HEK293 (cell line): ENCODE measurements around the gene ALG1.

Experiments used
- CTCF ChIA-PET: fragments of 350-600 bp; formaldehyde crosslinking; extraction: SDS; loops from one replicate; lab custom pipeline; 2021; ENCODE audit warnings: antibody characterized with exemption; lab: Yijun Ruan, JAX
- POLR2A ChIA-PET: fragments of 300-600 bp; formaldehyde crosslinking; extraction: SDS; loops from one replicate; lab custom pipeline; 2020; ENCODE audit warnings: antibody characterized with exemption, inconsistent platforms; lab: Yijun Ruan, JAX
- H3K27ac ChIP-seq: fragments of 200-500 bp; sonication (Bioruptor generic); 2 replicates; pipeline ENCODE4 v1.5.1; 2014; ENCODE audit warnings: low read depth, low read length, control low read depth, inconsistent platforms; ENCODE audit errors: extremely low read depth
- H3K36me3 ChIP-seq, 2 experiments: fragments of 200-500 bp in 1 of 2; sonication (Bioruptor generic) in 1 of 2; 1 replicate in 1 of 2; 2 replicates in 1 of 2; pipeline ENCODE4 v1.5.1; 2014 to 2017; ENCODE audit warnings: inconsistent platforms in 2 of 2, low read length in 2 of 2; ENCODE audit not compliant: control insufficient read depth in 2 of 2, insufficient read depth in 1 of 2
- H3K4me1 ChIP-seq: fragments of 200-500 bp; sonication (Bioruptor generic); 2 replicates; pipeline ENCODE4 v1.5.1; 2014; ENCODE audit warnings: mild to moderate bottlenecking, low read length, inconsistent platforms; ENCODE audit not compliant: control insufficient read depth, insufficient read depth
- H3K4me3 ChIP-seq: 2 replicates; pipeline ENCODE4 v1.5.1; 2011; ENCODE audit warnings: low read depth, mild to moderate bottlenecking, control low read depth, low read length, moderate library complexity
- H3K9me3 ChIP-seq: fragments of 200-500 bp; sonication (Bioruptor generic); 2 replicates; pipeline ENCODE4 v1.5.1; 2014; ENCODE audit warnings: low read depth, low read length, inconsistent platforms; ENCODE audit not compliant: control insufficient read depth, insufficient read depth
- FEZF1 ChIP-seq: fragments of 450-650 bp; formaldehyde crosslinking; IDR thresholded peaks from 2 replicates; pipeline ENCODE4 v1.5.1; 2016; ENCODE audit warnings: missing biosample characterization, missing genetic modification characterization
- HOXD13 ChIP-seq: sonication (generic); formaldehyde crosslinking; IDR thresholded peaks from 2 replicates; pipeline ENCODE4 v1.8.0; 2022; ENCODE audit warnings: missing genetic modification reagents, borderline replicate concordance
- KLF1 ChIP-seq: fragments of 450-650 bp; formaldehyde crosslinking; IDR thresholded peaks from 2 replicates; pipeline ENCODE4 v1.5.1; 2016; ENCODE audit warnings: missing biosample characterization, missing genetic modification characterization
- KLF16 ChIP-seq: fragments of 450-650 bp; formaldehyde crosslinking; IDR thresholded peaks from 2 replicates; pipeline ENCODE4 v1.5.1; 2017; ENCODE audit warnings: missing biosample characterization, missing genetic modification characterization
- WT1 ChIP-seq: fragments of 450-650 bp; formaldehyde crosslinking; IDR thresholded peaks from 2 replicates; pipeline ENCODE4 v1.5.1; 2016; ENCODE audit warnings: missing biosample characterization, missing genetic modification characterization
- ZFHX2 ChIP-seq: fragments of 450-650 bp; formaldehyde crosslinking; conservative IDR thresholded peaks from 2 replicates; pipeline ENCODE4 v1.5.1; 2016; ENCODE audit warnings: missing biosample characterization, missing genetic modification characterization
- ZFP37 ChIP-seq: fragments of 450-650 bp; formaldehyde crosslinking; IDR thresholded peaks from 2 replicates; pipeline ENCODE4 v1.5.1; 2016; ENCODE audit warnings: missing biosample characterization, missing genetic modification characterization
- ZNF138 ChIP-seq: fragments of 450-650 bp; formaldehyde crosslinking; IDR thresholded peaks from 2 replicates; pipeline ENCODE4 v1.5.1; 2016; ENCODE audit warnings: missing biosample characterization, missing genetic modification characterization, borderline replicate concordance
- ZNF175 ChIP-seq: fragments of 450-650 bp; formaldehyde crosslinking; IDR thresholded peaks from 2 replicates; pipeline ENCODE4 v1.5.1; 2016; ENCODE audit warnings: missing biosample characterization, missing genetic modification characterization
- ZNF239 ChIP-seq: fragments of 450-650 bp; formaldehyde crosslinking; IDR thresholded peaks from 2 replicates; pipeline ENCODE4 v1.5.1; 2016; ENCODE audit warnings: missing biosample characterization, missing genetic modification characterization
- ZNF248 ChIP-seq: fragments of 450-650 bp; formaldehyde crosslinking; IDR thresholded peaks from 2 replicates; pipeline ENCODE4 v1.5.1; 2017; ENCODE audit warnings: missing biosample characterization, missing genetic modification characterization
- ZNF350 ChIP-seq: fragments of 450-650 bp; formaldehyde crosslinking; IDR thresholded peaks from 2 replicates; pipeline ENCODE4 v1.5.0; 2017; ENCODE audit warnings: missing biosample characterization, mild to moderate bottlenecking, missing genetic modification characterization
- ZNF433 ChIP-seq: fragments of 450-650 bp; formaldehyde crosslinking; IDR thresholded peaks from 2 replicates; pipeline ENCODE4 v1.5.1; 2016; ENCODE audit warnings: missing biosample characterization, missing genetic modification characterization, low read depth
- ZNF600 ChIP-seq: fragments of 450-650 bp; formaldehyde crosslinking; IDR thresholded peaks from 2 replicates; pipeline ENCODE4 v1.5.1; 2016; ENCODE audit warnings: missing biosample characterization, missing genetic modification characterization
- ZNF624 ChIP-seq: fragments of 450-650 bp; formaldehyde crosslinking; IDR thresholded peaks from 2 replicates; pipeline ENCODE4 v1.5.1; 2017; ENCODE audit warnings: missing biosample characterization, missing genetic modification characterization
- ZNF660 ChIP-seq: fragments of 450-650 bp; IDR thresholded peaks from 2 replicates; pipeline ENCODE4 v1.5.1; 2018; ENCODE audit warnings: missing biosample characterization, mild to moderate bottlenecking, missing genetic modification characterization
- ZSCAN16 ChIP-seq: fragments of 450-650 bp; formaldehyde crosslinking; IDR thresholded peaks from 2 replicates; pipeline ENCODE4 v1.5.1; 2016; ENCODE audit warnings: missing biosample characterization, missing genetic modification characterization
- ZSCAN30 ChIP-seq: fragments of 450-650 bp; IDR thresholded peaks from 2 replicates; pipeline ENCODE4 v1.5.1; 2018; ENCODE audit warnings: missing biosample characterization, mild to moderate bottlenecking, missing genetic modification characterization, moderate library complexity
- TF ChIP-seq, protein P1 (sequence below): fragments of 450-650 bp; formaldehyde crosslinking; IDR thresholded peaks from 2 replicates; pipeline ENCODE4 v1.5.1; 2016; ENCODE audit warnings: missing biosample characterization, missing genetic modification characterization, borderline replicate concordance
- TF ChIP-seq, protein P2 (sequence below): fragments of 450-650 bp; formaldehyde crosslinking; IDR thresholded peaks from 2 replicates; pipeline ENCODE4 v1.5.1; 2016; ENCODE audit warnings: missing biosample characterization, missing genetic modification characterization
- TF ChIP-seq, protein P3 (sequence below): fragments of 450-650 bp; formaldehyde crosslinking; IDR thresholded peaks from 2 replicates; pipeline ENCODE4 v1.5.1; 2016; ENCODE audit warnings: missing biosample characterization, missing genetic modification characterization
- TF ChIP-seq, protein P4 (sequence below): fragments of 450-650 bp; formaldehyde crosslinking; IDR thresholded peaks from 2 replicates; pipeline ENCODE4 v1.5.1; 2016; ENCODE audit warnings: missing biosample characterization, missing genetic modification characterization

The ALG1 gene

DNA sequence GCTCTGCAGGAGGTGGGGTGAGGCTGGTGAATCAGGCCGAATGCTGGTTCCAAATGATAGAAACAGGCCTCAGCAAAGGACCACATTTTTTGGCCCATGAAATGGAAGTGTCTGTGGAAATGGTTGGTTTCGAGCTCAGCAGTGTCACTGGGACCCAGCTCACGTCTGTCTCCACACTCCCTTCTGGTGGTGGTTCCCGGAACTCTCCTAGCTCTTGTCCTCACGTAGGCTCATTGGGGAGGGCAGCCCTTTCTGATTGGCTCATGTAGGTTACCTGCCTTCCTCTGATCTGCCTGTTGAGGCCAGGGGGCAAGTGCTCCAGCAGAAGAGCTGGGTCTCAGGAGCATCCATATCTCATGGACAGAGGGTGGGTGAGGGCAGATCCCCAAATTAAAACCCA lies 4.0 kb downstream of the ALG1 start (continued):
- TF ChIP-seq, protein P1, sequence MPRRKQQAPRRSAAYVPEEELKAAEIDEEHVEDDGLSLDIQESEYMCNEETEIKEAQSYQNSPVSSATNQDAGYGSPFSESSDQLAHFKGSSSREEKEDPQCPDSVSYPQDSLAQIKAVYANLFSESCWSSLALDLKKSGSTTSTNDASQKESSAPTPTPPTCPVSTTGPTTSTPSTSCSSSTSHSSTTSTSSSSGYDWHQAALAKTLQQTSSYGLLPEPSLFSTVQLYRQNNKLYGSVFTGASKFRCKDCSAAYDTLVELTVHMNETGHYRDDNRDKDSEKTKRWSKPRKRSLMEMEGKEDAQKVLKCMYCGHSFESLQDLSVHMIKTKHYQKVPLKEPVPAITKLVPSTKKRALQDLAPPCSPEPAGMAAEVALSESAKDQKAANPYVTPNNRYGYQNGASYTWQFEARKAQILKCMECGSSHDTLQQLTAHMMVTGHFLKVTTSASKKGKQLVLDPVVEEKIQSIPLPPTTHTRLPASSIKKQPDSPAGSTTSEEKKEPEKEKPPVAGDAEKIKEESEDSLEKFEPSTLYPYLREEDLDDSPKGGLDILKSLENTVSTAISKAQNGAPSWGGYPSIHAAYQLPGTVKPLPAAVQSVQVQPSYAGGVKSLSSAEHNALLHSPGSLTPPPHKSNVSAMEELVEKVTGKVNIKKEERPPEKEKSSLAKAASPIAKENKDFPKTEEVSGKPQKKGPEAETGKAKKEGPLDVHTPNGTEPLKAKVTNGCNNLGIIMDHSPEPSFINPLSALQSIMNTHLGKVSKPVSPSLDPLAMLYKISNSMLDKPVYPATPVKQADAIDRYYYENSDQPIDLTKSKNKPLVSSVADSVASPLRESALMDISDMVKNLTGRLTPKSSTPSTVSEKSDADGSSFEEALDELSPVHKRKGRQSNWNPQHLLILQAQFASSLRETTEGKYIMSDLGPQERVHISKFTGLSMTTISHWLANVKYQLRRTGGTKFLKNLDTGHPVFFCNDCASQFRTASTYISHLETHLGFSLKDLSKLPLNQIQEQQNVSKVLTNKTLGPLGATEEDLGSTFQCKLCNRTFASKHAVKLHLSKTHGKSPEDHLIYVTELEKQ (tag by site-specific recombination), result no peak
- no peak for TF ChIP-seq ZNF433 (tag by site-specific recombination)
- TF ChIP-seq ZSCAN30 (tag by site-specific recombination), result no peak
- TF ChIP-seq KLF1 (tag by site-specific recombination), result no peak
- TF ChIP-seq FEZF1 (tag by site-specific recombination), result no peak
- TF ChIP-seq ZFP37, result no peak
- no peak for TF ChIP-seq KLF16
- TF ChIP-seq ZSCAN16 (tag by site-specific recombination), result no peak
- no peak for TF ChIP-seq ZNF350 (tag by site-specific recombination)
- no peak for TF ChIP-seq ZNF239 (tag by site-specific recombination)

DNA sequence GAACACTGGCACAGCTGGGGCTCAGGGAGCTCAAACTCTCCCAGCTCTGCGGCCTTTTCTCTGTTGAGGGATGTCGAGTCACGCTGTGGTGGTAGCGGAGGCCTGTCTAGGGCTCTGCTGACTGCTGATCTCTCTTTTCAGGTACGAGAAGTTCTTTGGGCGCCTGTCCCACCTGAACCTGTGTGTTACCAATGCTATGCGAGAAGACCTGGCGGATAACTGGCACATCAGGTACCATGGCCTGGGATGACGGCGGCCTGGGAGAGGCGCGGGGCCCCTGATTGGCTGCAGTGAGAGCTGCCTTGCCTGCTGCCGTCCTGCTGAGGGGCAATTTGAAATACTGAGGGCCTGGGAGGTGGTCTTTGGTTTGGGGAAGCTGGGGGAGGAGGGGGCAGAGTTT lies 5.7 kb downstream of the ALG1 start:
- TF ChIP-seq, protein P2, sequence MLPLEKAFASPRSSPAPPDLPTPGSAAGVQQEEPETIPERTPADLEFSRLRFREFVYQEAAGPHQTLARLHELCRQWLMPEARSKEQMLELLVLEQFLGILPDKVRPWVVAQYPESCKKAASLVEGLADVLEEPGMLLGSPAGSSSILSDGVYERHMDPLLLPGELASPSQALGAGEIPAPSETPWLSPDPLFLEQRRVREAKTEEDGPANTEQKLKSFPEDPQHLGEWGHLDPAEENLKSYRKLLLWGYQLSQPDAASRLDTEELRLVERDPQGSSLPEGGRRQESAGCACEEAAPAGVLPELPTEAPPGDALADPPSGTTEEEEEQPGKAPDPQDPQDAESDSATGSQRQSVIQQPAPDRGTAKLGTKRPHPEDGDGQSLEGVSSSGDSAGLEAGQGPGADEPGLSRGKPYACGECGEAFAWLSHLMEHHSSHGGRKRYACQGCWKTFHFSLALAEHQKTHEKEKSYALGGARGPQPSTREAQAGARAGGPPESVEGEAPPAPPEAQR, result no peak
- no peak for TF ChIP-seq ZNF624 (tag by site-specific recombination)
- TF ChIP-seq, protein P3, sequence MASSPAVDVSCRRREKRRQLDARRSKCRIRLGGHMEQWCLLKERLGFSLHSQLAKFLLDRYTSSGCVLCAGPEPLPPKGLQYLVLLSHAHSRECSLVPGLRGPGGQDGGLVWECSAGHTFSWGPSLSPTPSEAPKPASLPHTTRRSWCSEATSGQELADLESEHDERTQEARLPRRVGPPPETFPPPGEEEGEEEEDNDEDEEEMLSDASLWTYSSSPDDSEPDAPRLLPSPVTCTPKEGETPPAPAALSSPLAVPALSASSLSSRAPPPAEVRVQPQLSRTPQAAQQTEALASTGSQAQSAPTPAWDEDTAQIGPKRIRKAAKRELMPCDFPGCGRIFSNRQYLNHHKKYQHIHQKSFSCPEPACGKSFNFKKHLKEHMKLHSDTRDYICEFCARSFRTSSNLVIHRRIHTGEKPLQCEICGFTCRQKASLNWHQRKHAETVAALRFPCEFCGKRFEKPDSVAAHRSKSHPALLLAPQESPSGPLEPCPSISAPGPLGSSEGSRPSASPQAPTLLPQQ, result no peak
- no peak for TF ChIP-seq ZFP37
- TF ChIP-seq WT1 (tag by site-specific recombination), result no peak
- no peak for TF ChIP-seq ZNF248 (tag by site-specific recombination)
- no peak for TF ChIP-seq ZFHX2 (tag by site-specific recombination)
- no peak for TF ChIP-seq ZSCAN16 (tag by site-specific recombination)
- no peak for TF ChIP-seq ZNF175 (tag by site-specific recombination)
- TF ChIP-seq HOXD13 (CRISPR knock-in tag), result no peak
- no peak for TF ChIP-seq ZNF600 (tag by site-specific recombination)
- no peak for TF ChIP-seq ZNF660
- no peak for TF ChIP-seq ZNF138 (tag by site-specific recombination)
- TF ChIP-seq, protein P4, sequence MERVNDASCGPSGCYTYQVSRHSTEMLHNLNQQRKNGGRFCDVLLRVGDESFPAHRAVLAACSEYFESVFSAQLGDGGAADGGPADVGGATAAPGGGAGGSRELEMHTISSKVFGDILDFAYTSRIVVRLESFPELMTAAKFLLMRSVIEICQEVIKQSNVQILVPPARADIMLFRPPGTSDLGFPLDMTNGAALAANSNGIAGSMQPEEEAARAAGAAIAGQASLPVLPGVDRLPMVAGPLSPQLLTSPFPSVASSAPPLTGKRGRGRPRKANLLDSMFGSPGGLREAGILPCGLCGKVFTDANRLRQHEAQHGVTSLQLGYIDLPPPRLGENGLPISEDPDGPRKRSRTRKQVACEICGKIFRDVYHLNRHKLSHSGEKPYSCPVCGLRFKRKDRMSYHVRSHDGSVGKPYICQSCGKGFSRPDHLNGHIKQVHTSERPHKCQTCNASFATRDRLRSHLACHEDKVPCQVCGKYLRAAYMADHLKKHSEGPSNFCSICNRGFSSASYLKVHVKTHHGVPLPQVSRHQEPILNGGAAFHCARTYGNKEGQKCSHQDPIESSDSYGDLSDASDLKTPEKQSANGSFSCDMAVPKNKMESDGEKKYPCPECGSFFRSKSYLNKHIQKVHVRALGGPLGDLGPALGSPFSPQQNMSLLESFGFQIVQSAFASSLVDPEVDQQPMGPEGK (tag by site-specific recombination), result no peak
- TF ChIP-seq, all 188 proteins: peak for 0
- ChIA-PET POLR2A (no interaction called here), CTCF (interaction anchor here (0.7 kb wide), 1 partner anchor 21 kb away, joined by 3 read pairs; no protein-coding TSS in a partner anchor)
- H3K4me3 ChIP-seq, result no peak overlapping the region
- no peaks in the 10 kb centered on the region for H3K4me1 ChIP-seq
- peaks cover 0 to 40% of the 10 kb centered on the region in 2 experiments; a peak in 1 of 3 replicates for H3K36me3 ChIP-seq
- H3K27ac ChIP-seq, result no peak overlapping the region
- no peaks in the 10 kb centered on the region for H3K9me3 ChIP-seq
